LNCaP clone FGC (cell line): ENCODE data around the gene KYAT1.

Source experiments
- DNase-seq: peaks from one replicate; pipeline ENCODE4 v3.0.0-alpha.2; 2011; ENCODE audit warnings: low read depth
- H3K4me3 ChIP-seq: 2 replicates; pipeline ENCODE4 v1.5.1; 2011; ENCODE audit warnings: mild to moderate bottlenecking, low read depth, low read length, control low read depth
- CTCF ChIP-seq: IDR thresholded peaks from 2 replicates; pipeline ENCODE4 v1.5.1; 2012; ENCODE audit warnings: mild to moderate bottlenecking; ENCODE audit not compliant: control insufficient read depth, insufficient read depth; ENCODE audit errors: extremely low read depth

KYAT1 gene

GRCh38 chr9:128913995-128914772 is 32.4 kb upstream of the KYAT1 start:
- H3K4me3 ChIP-seq: no peak overlapping the region
- no peak for TF ChIP-seq CTCF
- DNase-seq: no peak

GRCh38 chr9:128913048-128913900 is 31.5 kb upstream of the KYAT1 start:
- H3K4me3 ChIP-seq: no peak overlapping the region
- no peak for DNase-seq
- no peak for TF ChIP-seq CTCF

DNA sequence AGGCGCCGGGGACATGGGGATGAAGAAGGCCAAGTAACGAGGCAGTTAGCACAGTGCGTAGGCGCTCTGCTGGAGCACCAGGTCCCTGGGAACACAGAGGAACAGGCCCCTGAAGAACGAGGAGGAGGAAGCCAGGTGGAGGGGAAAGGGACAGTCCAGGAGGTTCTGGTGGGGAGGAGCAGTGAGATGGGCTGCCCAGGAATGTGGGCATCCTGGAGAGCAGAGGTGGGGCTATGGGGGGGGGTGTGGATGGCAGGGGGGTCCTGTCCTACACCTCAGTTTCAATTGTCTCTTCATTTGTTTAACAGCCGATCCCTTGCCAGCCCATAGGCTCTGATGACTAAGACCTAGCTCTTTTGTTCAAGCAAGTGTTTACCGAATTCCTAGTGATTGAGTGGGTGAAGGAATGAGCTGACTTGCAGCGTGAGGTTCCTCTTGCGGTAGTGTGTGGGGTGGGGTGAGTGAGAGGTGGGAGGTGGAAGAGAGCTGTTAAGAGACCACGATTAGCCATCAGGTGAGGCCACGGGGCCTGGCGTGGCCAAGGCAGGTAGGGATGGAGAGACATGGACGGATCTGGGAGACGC is 30.6 kb upstream of the KYAT1 start:
- DNase-seq: no peak
- H3K4me3 ChIP-seq: no peak overlapping the region
- no peak for TF ChIP-seq CTCF

DNA sequence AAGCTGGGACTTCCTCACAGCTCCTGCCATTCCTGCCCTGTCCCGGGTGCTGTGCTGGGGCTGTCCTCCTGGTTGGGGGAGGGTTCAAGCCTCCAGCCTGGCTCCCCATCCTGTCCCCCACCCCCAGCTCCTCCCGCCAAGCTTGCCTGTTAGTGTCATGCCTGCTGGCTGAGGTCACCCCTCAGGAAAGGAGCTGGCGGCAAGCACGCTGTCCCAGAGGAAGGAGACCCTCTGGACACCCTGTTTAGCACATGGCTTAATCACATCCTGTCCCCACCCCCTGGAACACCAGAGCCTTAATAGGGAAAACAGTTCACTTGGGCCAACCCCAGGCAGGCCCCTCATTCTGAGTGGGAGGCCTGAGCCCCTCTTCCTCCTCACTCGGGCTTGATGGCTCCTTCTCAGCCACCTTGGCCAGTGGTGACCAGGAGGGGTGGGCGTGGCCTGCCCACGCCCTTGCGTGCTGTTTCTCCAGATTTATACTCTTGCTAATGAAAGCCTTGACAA is 29.8 kb upstream of the KYAT1 start:
- TF ChIP-seq CTCF: no peak
- H3K4me3 ChIP-seq: no peak overlapping the region
- DNase-seq: no peak

DNA sequence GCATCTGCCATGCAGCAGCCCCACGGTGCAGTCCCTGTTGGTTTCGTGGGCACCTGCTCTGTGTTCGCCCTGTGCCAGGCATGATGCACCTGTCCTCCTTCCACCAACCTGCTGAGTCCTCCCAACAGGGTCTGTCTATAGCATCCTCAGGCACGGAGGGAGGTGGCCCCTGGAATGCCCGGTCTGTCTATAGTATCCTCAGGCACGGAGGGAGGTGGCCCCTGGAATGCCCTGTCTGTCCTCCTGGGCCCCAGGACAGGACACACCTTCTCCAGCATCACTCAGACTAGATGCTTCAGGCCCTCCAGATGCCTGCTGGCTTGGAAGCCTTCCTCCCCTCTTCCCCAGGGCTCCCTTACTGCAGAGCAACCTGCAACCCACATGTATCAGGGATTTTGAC is 29.2 kb upstream of the KYAT1 start:
- no peak for DNase-seq
- no peak for TF ChIP-seq CTCF
- no peak overlapping the region for H3K4me3 ChIP-seq

GRCh38 chr9:128909859-128910258 is 28.1 kb upstream of the KYAT1 start:
- H3K4me3 ChIP-seq: no peak overlapping the region
- TF ChIP-seq CTCF: no peak
- no peak for DNase-seq
